ENCODE measurements around the gene FUT3. TPM values are rescaled to one million over a fixed set of nuclear protein-coding genes. Genes with fewer than 3 reads are reported as not detected.
"Not testable (repeated sequence)": the region's sequence is repeated elsewhere in the genome, so short reads cannot be mapped to it uniquely, and the experiment has no call there.

Gene FUT3
- total and polyA plus RNA-seq, 4 donors, result 0.25 to 0.47 (median 0.27) TPM; not detected in 1

DNA sequence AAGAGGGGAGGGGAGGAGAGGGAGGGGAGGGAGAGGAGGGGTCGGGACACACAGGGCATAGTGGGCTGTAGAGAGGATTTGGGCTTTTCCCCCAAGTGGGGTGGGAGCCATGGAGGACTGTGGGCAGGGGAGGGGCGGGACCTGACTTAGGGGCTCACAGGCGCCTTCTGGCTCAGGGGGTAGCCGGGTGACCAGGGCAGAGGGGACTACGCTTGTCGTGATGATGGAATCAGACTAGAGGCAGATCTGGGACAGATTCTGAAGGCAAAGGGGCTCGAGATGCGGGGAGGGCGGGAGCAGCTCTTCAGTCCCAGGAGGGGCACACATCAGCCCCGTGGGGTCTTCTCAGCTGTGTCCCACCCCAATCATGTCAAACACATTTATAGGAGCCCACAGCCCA is 38.9 kb upstream of the FUT3 start:
- Histone ChIP-seq H3K4me3 (ENCODE audit: low read depth in 1 of 3, low read length in 3 of 3) (no peak overlapping the region), H3K9me3 (ENCODE audit: control insufficient read depth in 4 of 4, low read length in 3 of 4) (no peaks in the 10 kb centered on the region), H3K27me3 (ENCODE audit: control insufficient read depth in 4 of 4, insufficient read depth in 4 of 4, low read length in 3 of 4) (no peaks in the 10 kb centered on the region), H3K36me3 (ENCODE audit: control insufficient read depth in 4 of 4, insufficient read depth in 3 of 4, low read depth in 1 of 4, low read length in 3 of 4) (peaks cover 0 to 6% (median 2%) of the 10 kb centered on the region in 4 donors), H3K27ac (ENCODE audit: low read depth in 1 of 2, low read length in 2 of 2) (no peak overlapping the region), H3K4me1 (ENCODE audit: control insufficient read depth in 4 of 4, insufficient read depth in 4 of 4, low read length in 3 of 4) (peaks cover 0 to 9% (median 3%) of the 10 kb centered on the region in 4 donors), H3K9ac (ENCODE audit: low read depth in 1 of 2, low read length in 2 of 2) (no peak overlapping the region)
- TF ChIP-seq, protein P1, sequence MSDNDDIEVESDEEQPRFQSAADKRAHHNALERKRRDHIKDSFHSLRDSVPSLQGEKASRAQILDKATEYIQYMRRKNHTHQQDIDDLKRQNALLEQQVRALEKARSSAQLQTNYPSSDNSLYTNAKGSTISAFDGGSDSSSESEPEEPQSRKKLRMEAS (IDR thresholded peaks at IDR 0.05), result no peak
- TF ChIP-seq, protein P2, sequence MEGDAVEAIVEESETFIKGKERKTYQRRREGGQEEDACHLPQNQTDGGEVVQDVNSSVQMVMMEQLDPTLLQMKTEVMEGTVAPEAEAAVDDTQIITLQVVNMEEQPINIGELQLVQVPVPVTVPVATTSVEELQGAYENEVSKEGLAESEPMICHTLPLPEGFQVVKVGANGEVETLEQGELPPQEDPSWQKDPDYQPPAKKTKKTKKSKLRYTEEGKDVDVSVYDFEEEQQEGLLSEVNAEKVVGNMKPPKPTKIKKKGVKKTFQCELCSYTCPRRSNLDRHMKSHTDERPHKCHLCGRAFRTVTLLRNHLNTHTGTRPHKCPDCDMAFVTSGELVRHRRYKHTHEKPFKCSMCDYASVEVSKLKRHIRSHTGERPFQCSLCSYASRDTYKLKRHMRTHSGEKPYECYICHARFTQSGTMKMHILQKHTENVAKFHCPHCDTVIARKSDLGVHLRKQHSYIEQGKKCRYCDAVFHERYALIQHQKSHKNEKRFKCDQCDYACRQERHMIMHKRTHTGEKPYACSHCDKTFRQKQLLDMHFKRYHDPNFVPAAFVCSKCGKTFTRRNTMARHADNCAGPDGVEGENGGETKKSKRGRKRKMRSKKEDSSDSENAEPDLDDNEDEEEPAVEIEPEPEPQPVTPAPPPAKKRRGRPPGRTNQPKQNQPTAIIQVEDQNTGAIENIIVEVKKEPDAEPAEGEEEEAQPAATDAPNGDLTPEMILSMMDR (IDR thresholded peaks at IDR 0.05; ENCODE audit: low read depth, low read length, missing input control), result no peak
- TF ChIP-seq, protein P3, sequence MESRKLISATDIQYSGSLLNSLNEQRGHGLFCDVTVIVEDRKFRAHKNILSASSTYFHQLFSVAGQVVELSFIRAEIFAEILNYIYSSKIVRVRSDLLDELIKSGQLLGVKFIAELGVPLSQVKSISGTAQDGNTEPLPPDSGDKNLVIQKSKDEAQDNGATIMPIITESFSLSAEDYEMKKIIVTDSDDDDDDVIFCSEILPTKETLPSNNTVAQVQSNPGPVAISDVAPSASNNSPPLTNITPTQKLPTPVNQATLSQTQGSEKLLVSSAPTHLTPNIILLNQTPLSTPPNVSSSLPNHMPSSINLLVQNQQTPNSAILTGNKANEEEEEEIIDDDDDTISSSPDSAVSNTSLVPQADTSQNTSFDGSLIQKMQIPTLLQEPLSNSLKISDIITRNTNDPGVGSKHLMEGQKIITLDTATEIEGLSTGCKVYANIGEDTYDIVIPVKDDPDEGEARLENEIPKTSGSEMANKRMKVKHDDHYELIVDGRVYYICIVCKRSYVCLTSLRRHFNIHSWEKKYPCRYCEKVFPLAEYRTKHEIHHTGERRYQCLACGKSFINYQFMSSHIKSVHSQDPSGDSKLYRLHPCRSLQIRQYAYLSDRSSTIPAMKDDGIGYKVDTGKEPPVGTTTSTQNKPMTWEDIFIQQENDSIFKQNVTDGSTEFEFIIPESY (IDR thresholded peaks at IDR 0.05), result no peak
- TF ChIP-seq HNF4A (conservative IDR thresholded peaks at IDR 0.05), result no peak
- TF ChIP-seq, protein P4, sequence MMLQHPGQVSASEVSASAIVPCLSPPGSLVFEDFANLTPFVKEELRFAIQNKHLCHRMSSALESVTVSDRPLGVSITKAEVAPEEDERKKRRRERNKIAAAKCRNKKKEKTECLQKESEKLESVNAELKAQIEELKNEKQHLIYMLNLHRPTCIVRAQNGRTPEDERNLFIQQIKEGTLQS (IDR thresholded peaks at IDR 0.05), result no peak
- no peak for TF ChIP-seq NR2F2 (IDR thresholded peaks at IDR 0.05)
- TF ChIP-seq EGR1 (IDR thresholded peaks at IDR 0.05; ENCODE audit: low read depth in 2 of 2), result no peak
- TF ChIP-seq, protein P5, sequence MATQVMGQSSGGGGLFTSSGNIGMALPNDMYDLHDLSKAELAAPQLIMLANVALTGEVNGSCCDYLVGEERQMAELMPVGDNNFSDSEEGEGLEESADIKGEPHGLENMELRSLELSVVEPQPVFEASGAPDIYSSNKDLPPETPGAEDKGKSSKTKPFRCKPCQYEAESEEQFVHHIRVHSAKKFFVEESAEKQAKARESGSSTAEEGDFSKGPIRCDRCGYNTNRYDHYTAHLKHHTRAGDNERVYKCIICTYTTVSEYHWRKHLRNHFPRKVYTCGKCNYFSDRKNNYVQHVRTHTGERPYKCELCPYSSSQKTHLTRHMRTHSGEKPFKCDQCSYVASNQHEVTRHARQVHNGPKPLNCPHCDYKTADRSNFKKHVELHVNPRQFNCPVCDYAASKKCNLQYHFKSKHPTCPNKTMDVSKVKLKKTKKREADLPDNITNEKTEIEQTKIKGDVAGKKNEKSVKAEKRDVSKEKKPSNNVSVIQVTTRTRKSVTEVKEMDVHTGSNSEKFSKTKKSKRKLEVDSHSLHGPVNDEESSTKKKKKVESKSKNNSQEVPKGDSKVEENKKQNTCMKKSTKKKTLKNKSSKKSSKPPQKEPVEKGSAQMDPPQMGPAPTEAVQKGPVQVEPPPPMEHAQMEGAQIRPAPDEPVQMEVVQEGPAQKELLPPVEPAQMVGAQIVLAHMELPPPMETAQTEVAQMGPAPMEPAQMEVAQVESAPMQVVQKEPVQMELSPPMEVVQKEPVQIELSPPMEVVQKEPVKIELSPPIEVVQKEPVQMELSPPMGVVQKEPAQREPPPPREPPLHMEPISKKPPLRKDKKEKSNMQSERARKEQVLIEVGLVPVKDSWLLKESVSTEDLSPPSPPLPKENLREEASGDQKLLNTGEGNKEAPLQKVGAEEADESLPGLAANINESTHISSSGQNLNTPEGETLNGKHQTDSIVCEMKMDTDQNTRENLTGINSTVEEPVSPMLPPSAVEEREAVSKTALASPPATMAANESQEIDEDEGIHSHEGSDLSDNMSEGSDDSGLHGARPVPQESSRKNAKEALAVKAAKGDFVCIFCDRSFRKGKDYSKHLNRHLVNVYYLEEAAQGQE (IDR thresholded peaks at IDR 0.05), result no peak
- no peak for TF ChIP-seq FOXA2 (IDR thresholded peaks at IDR 0.05)
- TF ChIP-seq HNF4G (IDR thresholded peaks at IDR 0.05), result no peak
- no peak for TF ChIP-seq GABPA (IDR thresholded peaks at IDR 0.05 in 1 of 2, conservative IDR thresholded peaks at IDR 0.05 in 1 of 2)
- 76% methylated on average over 10 of the region's 10 CpGs for WGBS
- DNase-seq (ENCODE audit: low spot score), result no peak

DNA sequence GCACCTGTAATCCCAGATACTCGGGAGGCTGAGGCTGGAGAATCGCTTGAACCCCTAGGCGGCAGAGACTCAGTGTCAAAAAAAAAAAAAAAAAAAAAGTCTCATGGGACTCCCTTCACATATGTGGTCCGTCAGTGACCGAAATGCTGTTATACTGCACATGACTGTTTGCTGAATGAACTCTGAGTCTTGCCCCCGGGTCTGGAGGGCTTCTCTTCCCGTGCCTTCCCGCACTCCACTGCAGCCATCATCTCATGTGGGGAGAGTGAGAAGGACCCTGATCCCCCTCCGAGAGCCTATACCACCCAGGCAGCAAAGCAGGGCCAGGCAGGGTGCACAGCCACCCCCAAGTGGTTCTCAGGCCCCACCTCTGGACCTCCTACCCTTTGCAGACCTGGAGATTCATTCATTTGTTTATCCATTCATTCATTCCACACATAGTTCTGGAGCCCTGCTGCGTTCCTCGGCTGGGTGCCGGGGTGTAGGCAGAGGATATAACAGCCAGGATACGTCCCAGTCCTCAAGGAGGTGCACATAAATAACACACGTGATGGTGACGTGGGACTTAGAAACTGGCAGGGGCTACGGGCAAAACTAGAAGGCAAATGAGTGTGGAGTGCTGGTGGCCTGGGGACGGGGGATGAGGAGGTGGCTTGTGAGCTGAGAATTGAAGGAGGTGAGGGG is 38.2 kb upstream of the FUT3 start:
- no peak overlapping the region for H3K27ac ChIP-seq (ENCODE audit: low read depth in 1 of 2, low read length in 2 of 2)
- H3K4me3 ChIP-seq (ENCODE audit: low read depth in 1 of 3, low read length in 3 of 3), result no peak overlapping the region
- WGBS, result 72% methylated on average over 17 of the region's 17 CpGs
- H3K9ac ChIP-seq (ENCODE audit: low read depth in 1 of 2, low read length in 2 of 2), result no peak overlapping the region
- peaks cover 0 to under 1% (median 0%) of the 10 kb centered on the region in 4 donors for H3K36me3 ChIP-seq (ENCODE audit: control insufficient read depth in 4 of 4, insufficient read depth in 3 of 4, low read depth in 1 of 4, low read length in 3 of 4)
- no peak for TF ChIP-seq GABPA (IDR thresholded peaks at IDR 0.05 in 1 of 2, conservative IDR thresholded peaks at IDR 0.05 in 1 of 2)
- TF ChIP-seq, protein P5 (IDR thresholded peaks at IDR 0.05), result no peak
- TF ChIP-seq, protein P4 (IDR thresholded peaks at IDR 0.05), result no peak
- TF ChIP-seq, protein P1 (IDR thresholded peaks at IDR 0.05), result no peak
- TF ChIP-seq HNF4G (IDR thresholded peaks at IDR 0.05), result no peak
- H3K9me3 ChIP-seq (ENCODE audit: control insufficient read depth in 4 of 4, low read length in 3 of 4), result no peaks in the 10 kb centered on the region
- no peak for DNase-seq (ENCODE audit: low spot score)
- H3K4me1 ChIP-seq (ENCODE audit: control insufficient read depth in 4 of 4, insufficient read depth in 4 of 4, low read length in 3 of 4), result peaks cover 0 to 5% (median 3%) of the 10 kb centered on the region in 4 donors
- H3K27me3 ChIP-seq (ENCODE audit: control insufficient read depth in 4 of 4, insufficient read depth in 4 of 4, low read length in 3 of 4), result no peaks in the 10 kb centered on the region

DNA sequence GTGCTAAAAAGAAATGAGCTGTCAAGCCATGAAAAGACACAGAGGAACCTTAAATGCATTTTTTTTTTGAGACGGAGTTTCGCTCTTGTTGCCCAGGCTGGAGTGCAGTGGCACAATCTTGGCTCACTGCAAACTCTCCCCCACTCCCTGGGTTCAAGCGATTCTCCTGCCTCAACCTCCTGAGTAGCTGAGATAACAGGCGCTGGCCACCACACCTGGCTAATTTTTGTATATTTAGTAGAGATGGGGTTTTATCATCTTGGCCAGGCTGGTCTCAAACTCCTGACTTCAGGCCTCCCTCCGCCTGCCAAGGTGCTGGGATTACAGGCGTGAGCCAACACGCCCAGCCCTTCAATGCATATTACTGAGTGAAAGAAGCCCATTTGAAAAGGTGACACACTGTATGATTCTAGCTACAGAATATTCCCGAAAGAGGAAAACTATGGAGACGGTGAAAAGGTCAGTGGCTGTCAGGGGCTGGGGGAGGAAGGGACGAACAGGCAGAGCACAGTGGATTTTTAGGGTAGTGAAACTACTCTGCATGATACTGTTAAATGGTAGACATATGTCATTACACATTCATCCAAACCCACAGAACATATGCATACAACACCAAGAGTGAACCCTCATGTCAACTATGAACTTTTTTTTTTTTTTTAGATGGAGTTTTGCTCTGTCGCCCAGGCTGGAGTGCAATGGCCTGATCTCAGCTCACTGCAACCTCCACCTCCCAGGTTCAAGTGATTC is 33.0 kb upstream of the FUT3 start:
- 84% methylated on average over 11 of the region's 11 CpGs for WGBS
- not testable (repeated sequence) for DNase-seq (ENCODE audit: low spot score); H3K4me3 ChIP-seq (ENCODE audit: low read depth in 1 of 3, low read length in 3 of 3); H3K9me3 ChIP-seq (ENCODE audit: control insufficient read depth in 4 of 4, low read length in 3 of 4); H3K27me3 ChIP-seq (ENCODE audit: control insufficient read depth in 4 of 4, insufficient read depth in 4 of 4, low read length in 3 of 4); H3K36me3 ChIP-seq (ENCODE audit: control insufficient read depth in 4 of 4, insufficient read depth in 3 of 4, low read depth in 1 of 4, low read length in 3 of 4); H3K27ac ChIP-seq (ENCODE audit: low read depth in 1 of 2, low read length in 2 of 2); H3K9ac ChIP-seq (ENCODE audit: low read depth in 1 of 2, low read length in 2 of 2)
- peaks cover 10 to 22% (median 14%) of the 10 kb centered on the region in 4 donors for H3K4me1 ChIP-seq (ENCODE audit: control insufficient read depth in 4 of 4, insufficient read depth in 4 of 4, low read length in 3 of 4)
